Cardiac fibroblast (primary cell): ENCODE data around the gene ZNF333.
A peak's percentile ranks its signal among the peaks of the same experiment; 100 is the strongest.

ENCODE experiments used
- DNase-seq, 2 donors: peaks; one replicate each; pipeline versions ENCODE4 v3.0.0 to v3.0.0-alpha.2; 2010; ENCODE audit warnings: low read depth in 2 of 2
- H3K4me3 ChIP-seq, 2 donors: replicated peaks in 1 of 2; 1 replicate in 1 of 2; 2 replicates in 1 of 2; pipeline ENCODE4 v1.5.1; 2011; ENCODE audit warnings: low read depth in 2 of 2, low read length in 2 of 2, mild to moderate bottlenecking in 2 of 2, moderate library complexity in 1 of 2
- TF ChIP-seq, protein P1 (sequence below): IDR thresholded peaks from one replicate; pipeline ENCODE4 v1.5.1; 2011; ENCODE audit warnings: low read depth, mild to moderate bottlenecking, low read length, inconsistent platforms

Gene ZNF333

DNA sequence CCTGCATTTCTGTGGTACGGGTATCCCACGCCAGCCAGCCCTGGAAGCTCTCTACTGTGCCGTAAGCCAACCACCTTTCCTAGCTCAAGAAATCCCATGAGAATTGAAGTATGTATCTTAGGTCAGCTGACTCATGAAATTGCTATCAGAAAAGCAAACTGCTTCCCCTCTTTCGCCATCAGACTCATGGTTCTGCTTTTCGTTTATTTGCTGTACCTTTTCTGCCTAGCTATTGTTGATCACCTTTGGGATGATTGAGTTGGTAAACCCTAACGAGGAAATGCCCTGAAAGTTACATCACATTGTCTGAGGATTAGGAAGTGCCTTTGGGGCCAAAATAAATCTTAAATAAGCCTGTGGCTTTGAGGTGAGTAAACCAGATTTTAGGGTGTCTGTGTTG lies 15.1 kb upstream of the ZNF333 start, which contains the start of gene ADGRE3:
Gene ADGRE3 (minus strand): TSS at position 81 of the 400 bp plus-strand sequence. CDS start 74 bp downstream, at position 7.
- TF ChIP-seq, protein P1, sequence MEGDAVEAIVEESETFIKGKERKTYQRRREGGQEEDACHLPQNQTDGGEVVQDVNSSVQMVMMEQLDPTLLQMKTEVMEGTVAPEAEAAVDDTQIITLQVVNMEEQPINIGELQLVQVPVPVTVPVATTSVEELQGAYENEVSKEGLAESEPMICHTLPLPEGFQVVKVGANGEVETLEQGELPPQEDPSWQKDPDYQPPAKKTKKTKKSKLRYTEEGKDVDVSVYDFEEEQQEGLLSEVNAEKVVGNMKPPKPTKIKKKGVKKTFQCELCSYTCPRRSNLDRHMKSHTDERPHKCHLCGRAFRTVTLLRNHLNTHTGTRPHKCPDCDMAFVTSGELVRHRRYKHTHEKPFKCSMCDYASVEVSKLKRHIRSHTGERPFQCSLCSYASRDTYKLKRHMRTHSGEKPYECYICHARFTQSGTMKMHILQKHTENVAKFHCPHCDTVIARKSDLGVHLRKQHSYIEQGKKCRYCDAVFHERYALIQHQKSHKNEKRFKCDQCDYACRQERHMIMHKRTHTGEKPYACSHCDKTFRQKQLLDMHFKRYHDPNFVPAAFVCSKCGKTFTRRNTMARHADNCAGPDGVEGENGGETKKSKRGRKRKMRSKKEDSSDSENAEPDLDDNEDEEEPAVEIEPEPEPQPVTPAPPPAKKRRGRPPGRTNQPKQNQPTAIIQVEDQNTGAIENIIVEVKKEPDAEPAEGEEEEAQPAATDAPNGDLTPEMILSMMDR: no peak
- no peak within 1 kb of the TSS for H3K4me3 ChIP-seq
- DNase-seq: peak in 1 of 2 donors; percentile 46

DNA sequence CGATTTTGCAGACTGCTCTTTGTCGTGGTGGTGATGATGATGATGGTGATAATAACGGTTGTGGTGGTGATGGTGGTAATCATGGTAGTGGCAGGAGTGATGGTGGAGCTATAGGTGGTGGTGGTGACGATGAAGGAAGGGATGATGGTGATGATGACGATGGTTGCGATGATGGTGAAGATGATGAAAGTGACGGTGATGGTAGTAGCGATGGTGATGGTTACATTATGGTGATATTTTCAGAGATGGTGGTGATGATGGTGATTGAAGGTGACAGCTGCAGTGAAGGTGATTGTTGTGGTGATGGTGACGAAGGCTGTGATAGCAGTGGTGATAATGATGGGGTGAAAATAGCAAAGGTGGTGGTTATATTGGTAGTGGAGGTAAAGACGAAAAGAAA lies 13.1 kb upstream of the ZNF333 start:
- no peak overlapping the region for H3K4me3 ChIP-seq
- DNase-seq: no peak
- TF ChIP-seq, protein P1: no peak

DNA sequence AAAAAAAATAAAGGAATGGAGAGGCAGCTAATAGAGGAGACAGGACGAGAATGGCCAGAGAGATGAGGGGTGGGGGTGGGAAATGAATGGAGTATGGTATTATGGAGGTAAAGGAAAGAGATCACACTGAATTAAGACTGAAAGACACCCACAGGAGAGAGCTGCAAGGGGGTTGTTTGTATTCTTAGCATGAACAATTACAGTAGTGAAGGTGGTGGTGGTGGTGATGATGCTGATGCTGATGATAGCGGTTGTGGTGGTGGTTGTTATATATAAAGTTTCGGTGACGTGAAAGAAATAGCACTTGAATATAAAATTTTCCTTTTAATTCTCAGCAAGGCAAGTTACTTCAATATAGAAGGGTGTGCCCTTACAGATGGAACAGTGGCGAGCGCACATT lies 12.4 kb upstream of the ZNF333 start:
- TF ChIP-seq, protein P1: no peak
- no peak for DNase-seq
- H3K4me3 ChIP-seq: no peak overlapping the region

DNA sequence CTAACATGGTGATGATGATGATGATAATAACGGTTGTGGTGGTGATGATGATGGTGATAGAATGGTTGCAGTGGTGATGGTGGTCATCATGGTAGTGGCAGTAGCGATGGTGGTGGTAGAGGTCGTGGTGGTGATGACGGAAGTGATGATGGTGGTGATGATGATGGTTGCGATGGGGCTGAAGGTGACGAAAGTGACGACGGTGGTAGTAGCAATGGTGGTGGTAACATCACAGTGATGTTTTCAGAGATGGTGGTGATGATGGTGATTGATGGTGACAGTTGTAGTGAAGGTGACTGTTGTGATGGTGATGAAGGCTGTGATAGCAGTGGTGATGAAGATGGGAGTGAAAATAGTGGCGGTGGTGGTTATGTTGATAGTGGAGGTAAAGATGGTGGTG lies 11.6 kb upstream of the ZNF333 start:
- H3K4me3 ChIP-seq: no peak overlapping the region

DNA sequence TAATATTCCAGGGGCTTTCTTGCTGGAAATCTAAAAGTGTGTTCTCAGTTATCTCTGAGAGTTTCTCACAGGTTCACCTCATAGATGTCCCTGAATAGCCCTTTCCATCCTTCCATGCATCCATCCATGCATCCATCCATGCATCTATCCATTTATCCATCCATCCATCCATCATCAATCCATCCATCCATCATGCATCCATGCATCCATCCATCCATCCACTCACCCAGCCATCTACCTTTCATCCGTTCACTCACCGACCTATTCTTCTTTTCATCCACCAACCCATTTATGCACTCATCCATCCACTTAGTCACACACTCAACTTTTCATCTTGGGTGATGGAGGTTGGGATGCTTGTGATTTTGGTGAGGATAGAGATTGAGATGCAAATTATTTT lies 7.8 kb upstream of the ZNF333 start:
- no peak for DNase-seq
- no peak overlapping the region for H3K4me3 ChIP-seq
- TF ChIP-seq, protein P1: no peak

More for the DNA sequence above, 11.6 kb upstream of the ZNF333 start:
- TF ChIP-seq, protein P1: no peak
- DNase-seq: no peak

DNA sequence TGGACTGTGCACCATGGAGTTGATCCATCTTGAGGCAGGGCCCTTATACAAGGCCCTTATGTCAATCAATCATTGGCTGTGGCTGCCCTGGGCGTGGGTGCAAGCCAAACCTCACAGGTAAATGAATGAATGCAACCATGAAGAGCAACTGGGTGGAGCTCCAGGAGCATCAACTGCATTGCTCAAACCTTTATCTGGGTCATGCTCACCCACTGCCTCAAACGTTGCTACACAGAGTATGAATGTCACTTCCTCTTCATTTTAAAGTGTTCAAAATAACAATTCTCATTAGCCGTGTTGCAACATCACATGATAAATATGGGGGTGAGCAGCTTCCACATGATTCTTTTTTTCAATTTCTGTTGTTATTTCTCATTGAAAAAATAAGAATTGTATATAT lies 6.4 kb upstream of the ZNF333 start:
- no peak for DNase-seq
- TF ChIP-seq, protein P1: no peak
- no peak overlapping the region for H3K4me3 ChIP-seq

DNA sequence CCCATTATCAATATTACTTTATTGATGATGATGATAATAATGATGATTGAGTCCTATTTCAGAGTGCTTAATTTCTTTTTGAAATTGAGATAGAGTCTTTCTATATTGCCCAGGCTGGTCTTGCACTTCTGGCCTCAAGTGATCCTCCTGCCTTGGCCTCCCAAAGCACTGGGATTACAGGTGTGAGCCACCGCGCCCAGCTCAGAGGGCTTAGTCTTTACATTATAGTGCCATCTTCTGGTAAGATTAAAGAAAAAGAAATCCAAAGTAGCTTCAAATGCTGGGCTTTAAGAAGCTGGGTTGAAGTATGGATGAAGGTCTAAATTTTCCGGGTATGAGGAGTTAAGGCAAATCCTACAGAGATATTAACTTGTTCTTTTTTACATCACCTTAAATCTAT lies 3.4 kb upstream of the ZNF333 start:
- TF ChIP-seq, protein P1: peak; percentile 21
- DNase-seq: peak; percentile 27 to 50
- no peak overlapping the region for H3K4me3 ChIP-seq
